Right atrium auricular region (tissue), 2 donors: ENCODE measurements around the gene SEMA3G. TPM values are rescaled to one million over a fixed set of nuclear protein-coding genes. Genes with fewer than 3 reads are reported as not detected.

Experiments
- DNase-seq: peaks from one replicate; pipeline ENCODE4 v3.0.0-alpha.2; 2019; ENCODE audit warnings: low spot score
- H3K27ac ChIP-seq, 2 donors: fragments of 200-600 bp; sonication (generic); 1 replicate in 1 of 2; 2 replicates in 1 of 2; pipeline ENCODE4 v1.5.1; 2016 to 2019
- H3K27me3 ChIP-seq, 2 donors: fragments of 200-600 bp; sonication (generic); one replicate each; pipeline versions ENCODE4 v1.5.1 to v1.6.0; 2017 to 2019
- H3K36me3 ChIP-seq: fragments of 200-600 bp; sonication (generic); one replicate; pipeline ENCODE4 v1.5.1; 2016
- H3K4me1 ChIP-seq, 2 donors: fragments of 200-600 bp; sonication (generic); one replicate each; pipeline versions ENCODE4 v1.5.1 to v1.6.0; 2017 to 2019
- H3K4me3 ChIP-seq, 2 donors: fragments of 200-600 bp; sonication (generic); 1 replicate in 1 of 2; 2 replicates in 1 of 2; pipeline ENCODE4 v1.5.1; 2017 to 2019; ENCODE audit warnings: mild to moderate bottlenecking in 1 of 2, moderate library complexity in 1 of 2
- H3K9me3 ChIP-seq, 2 donors: fragments of 200-600 bp; sonication (generic); one replicate each; pipeline ENCODE4 v1.5.1; 2019
- total RNA-seq, 2 donors: library from RNA; depleted of rRNA; stranded (reverse); fragments of >200 nt; gene quantifications; one replicate each; pipeline ENCODE4 v1.1.0, GENCODE V29; 2016
- TF ChIP-seq, protein P1 (sequence below), 2 donors: fragments of 200-600 bp; sonication (generic); IDR thresholded peaks; one replicate each; pipeline ENCODE4 v1.5.1; 2019; ENCODE audit warnings: antibody characterized with exemption in 2 of 2

The SEMA3G gene
- total RNA-seq, 2 donors from 2014 or later: 11.8 to 12.6 TPM

GRCh38 chr3:52396907-52397591 is 47.9 kb downstream of the SEMA3G start:
- Histone ChIP-seq H3K9me3 (no peaks in the 10 kb centered on the region), H3K27ac (no peak overlapping the region), H3K4me1 (no peaks in the 10 kb centered on the region), H3K4me3 (no peak overlapping the region), H3K36me3 (peaks cover 20% of the 10 kb centered on the region), H3K27me3 (no peaks in the 10 kb centered on the region)
- no peak for DNase-seq
- TF ChIP-seq, protein P1, sequence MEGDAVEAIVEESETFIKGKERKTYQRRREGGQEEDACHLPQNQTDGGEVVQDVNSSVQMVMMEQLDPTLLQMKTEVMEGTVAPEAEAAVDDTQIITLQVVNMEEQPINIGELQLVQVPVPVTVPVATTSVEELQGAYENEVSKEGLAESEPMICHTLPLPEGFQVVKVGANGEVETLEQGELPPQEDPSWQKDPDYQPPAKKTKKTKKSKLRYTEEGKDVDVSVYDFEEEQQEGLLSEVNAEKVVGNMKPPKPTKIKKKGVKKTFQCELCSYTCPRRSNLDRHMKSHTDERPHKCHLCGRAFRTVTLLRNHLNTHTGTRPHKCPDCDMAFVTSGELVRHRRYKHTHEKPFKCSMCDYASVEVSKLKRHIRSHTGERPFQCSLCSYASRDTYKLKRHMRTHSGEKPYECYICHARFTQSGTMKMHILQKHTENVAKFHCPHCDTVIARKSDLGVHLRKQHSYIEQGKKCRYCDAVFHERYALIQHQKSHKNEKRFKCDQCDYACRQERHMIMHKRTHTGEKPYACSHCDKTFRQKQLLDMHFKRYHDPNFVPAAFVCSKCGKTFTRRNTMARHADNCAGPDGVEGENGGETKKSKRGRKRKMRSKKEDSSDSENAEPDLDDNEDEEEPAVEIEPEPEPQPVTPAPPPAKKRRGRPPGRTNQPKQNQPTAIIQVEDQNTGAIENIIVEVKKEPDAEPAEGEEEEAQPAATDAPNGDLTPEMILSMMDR (IDR thresholded peaks at IDR 0.05): no peak

DNA sequence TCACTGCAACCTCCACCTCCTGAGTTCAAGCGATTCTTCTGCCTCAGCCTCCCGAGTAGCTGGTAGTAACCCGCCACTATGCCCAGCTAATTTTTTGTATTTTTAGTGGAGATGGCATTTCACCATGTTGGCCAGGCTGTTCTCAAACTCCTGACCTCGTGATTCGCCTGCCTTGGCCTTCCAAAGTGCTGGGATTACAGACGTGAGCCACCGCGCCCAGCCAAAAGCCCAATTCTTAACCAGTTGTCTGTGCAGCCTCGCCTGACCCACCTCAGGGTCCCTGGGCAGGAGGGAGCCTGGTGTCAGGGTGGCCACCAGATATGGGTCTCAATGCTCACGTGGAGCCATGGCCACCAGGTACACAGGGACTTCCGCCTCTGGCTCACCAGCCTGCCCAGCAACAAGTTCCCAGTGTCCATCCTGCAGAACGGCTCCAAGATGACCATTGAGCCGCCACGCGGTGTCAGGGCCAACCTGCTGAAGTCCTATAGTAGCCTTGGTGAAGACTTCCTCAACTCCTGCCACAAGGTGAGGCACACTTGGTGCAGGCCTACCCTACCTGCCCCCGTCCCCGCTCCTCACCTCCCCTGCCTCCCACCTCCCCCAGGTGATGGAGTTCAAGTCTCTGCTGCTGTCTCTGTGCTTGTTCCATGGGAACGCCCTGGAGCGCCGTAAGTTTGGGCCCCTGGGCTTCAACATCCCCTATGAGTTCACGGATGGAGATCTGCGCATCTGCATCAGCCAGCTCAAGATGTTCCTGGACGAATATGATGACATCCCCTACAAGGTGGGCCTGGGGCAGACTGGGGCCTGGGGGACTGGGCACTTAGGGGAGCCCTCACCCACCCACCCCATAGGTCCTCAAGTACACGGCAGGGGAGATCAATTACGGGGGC is 48.6 kb downstream of the SEMA3G start:
- TF ChIP-seq, protein P1 (IDR thresholded peaks at IDR 0.05): no peak
- Histone ChIP-seq H3K27ac (no peak overlapping the region), H3K4me3 (no peak overlapping the region), H3K27me3 (no peaks in the 10 kb centered on the region), H3K36me3 (peaks cover 15% of the 10 kb centered on the region), H3K9me3 (no peaks in the 10 kb centered on the region), H3K4me1 (no peaks in the 10 kb centered on the region)
- no peak for DNase-seq

GRCh38 chr3:52395503-52395865 is 49.4 kb downstream of the SEMA3G start:
- peaks cover 7% of the 10 kb centered on the region for H3K36me3 ChIP-seq

GRCh38 chr3:52394751-52395502 is 50.0 kb downstream of the SEMA3G start:
- TF ChIP-seq, protein P1 (IDR thresholded peaks at IDR 0.05): no peak
- Histone ChIP-seq H3K27ac (no peak overlapping the region), H3K4me1 (no peaks in the 10 kb centered on the region), H3K9me3 (no peaks in the 10 kb centered on the region), H3K4me3 (no peak overlapping the region), H3K36me3 (peaks cover 6% of the 10 kb centered on the region), H3K27me3 (no peaks in the 10 kb centered on the region)
- DNase-seq: no peak

More at GRCh38 chr3:52395503-52395865, 49.4 kb downstream of the SEMA3G start:
- Histone ChIP-seq H3K27ac (no peak overlapping the region), H3K27me3 (no peaks in the 10 kb centered on the region), H3K4me1 (no peaks in the 10 kb centered on the region), H3K9me3 (no peaks in the 10 kb centered on the region), H3K4me3 (no peak overlapping the region)
- DNase-seq: no peak
- TF ChIP-seq, protein P1 (IDR thresholded peaks at IDR 0.05): no peak

DNA sequence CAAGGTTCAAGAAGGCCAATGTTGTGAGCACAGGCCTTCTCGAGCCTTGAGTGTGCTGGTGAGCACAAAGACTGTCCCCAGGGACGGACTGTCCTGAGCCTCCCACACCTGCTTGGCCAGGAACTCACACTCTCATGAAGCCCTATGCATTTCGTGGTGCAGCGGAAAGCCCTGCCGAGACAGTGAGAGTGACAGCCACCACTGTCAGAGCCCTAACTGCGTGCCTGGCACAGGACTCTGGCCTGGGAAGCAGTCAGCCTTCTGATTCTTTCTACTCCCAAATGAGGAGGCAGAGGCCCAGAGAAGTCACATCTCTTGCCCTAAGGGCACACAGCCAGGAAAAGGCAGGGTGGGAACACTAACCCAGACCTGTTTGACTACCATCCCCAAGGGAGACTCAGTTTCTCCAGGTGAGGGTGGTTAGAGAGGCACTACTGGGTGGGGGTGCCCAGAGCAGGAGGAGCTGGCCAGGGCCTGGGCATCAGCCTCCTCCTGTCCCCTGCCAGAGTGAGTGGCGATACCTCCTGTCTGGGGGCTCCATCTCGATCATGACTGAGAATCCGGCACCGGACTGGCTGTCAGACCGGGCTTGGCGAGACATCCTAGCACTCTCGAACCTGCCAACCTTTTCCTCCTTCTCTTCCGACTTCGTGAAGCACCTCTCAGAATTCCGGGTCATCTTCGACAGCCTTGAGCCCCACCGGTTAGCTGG is 50.8 kb downstream of the SEMA3G start:
- TF ChIP-seq, protein P1 (IDR thresholded peaks at IDR 0.05): no peak
- Histone ChIP-seq H3K36me3 (peaks cover 6% of the 10 kb centered on the region), H3K4me1 (no peaks in the 10 kb centered on the region), H3K9me3 (no peaks in the 10 kb centered on the region), H3K27me3 (no peaks in the 10 kb centered on the region), H3K4me3 (no peak overlapping the region), H3K27ac (no peak overlapping the region)
- no peak for DNase-seq
